HG02642 (cell line): ENCODE results near the gene SYCP2L.
"Not testable (repeated sequence)": the region's sequence is repeated elsewhere in the genome, so short reads cannot be mapped to it uniquely, and the experiment has no call there.

ENCODE experiments used
- ATAC-seq: cut with Tn5 transposase; IDR thresholded peaks from one replicate; pipeline ENCODE4 v1.9.1; 2021; ENCODE audit warnings: mild to moderate bottlenecking; ENCODE audit not compliant: unreplicated experiment, poor library complexity

Gene SYCP2L

DNA sequence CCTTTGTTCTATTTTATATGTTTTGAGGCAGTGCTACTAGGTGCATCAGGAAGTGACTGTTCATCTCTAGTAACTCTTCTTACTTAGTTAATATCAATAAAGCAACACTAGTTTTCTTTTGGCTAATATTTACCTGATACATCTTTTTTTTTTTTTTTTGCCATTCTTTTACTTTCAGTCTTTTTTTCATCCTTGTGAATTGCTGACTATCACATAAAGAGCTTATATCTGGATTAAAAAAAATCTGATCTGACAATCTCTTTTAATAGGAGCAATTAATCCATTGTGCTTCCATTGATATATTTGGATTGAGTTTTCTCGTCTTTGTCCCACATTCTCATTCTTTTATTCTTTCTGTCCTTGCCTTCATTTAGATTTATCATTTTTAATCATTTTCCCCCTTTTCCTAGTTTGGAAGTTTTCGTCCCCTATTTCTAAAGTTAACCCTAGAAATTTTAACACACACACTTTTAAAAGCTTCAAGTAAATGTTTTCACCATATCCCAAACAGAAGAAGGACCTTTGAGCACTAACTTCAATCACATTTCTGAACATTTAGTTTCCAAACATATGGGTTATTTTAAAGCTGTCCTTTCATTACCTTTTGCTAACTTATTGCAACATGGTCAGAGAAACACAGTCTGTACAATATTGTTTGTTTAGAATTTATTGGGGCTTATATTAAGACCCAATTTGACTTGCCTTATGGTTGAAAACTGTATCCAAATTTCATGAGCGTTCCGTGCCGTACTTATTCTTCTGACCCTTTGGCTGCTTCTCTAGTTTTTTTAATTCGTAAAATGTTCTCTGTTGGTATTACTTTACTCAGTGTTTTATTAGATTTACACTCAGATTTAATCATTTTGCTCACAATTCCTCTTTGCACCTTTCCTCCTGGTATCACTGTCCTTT lies 63.0 kb downstream of the SYCP2L start:
- no peak for ATAC-seq

- ATAC-seq = no peak
Observed at GRCh38 chr6:10951675-10952282, 64.9 kb downstream of the SYCP2L start.

GRCh38 chr6:10954590-10955010 lies 67.7 kb downstream of the SYCP2L start:
- ATAC-seq = peak; percentile 91

- no peak for ATAC-seq
Observed at GRCh38 chr6:10956776-10957175, 69.9 kb downstream of the SYCP2L start.

DNA sequence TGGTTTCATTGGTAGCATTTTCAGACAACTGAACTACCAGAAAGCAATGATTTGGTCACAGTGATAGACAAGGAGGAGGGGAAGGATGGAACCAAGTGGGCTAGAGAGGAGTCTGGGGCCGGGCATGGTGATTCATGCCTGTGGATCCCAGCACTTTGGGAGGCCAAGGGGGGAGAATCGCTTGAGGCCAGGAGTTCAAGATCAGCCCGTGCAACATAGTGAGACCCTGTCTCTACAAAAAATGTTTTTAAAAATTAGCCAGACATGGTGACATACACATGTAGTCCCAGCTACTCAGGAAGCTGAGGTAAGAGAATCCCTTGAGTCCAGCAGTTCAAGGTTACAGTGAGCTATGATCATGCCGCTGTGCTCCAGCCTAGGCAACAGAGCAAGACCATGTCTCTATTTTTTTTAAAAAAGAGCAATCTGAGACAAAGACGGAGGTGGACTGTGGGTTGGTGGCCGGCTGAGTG lies 70.6 kb downstream of the SYCP2L start:
- ATAC-seq = no peak

- no peak for ATAC-seq
Observed at GRCh38 chr6:10960171-10960570, 73.3 kb downstream of the SYCP2L start.

- no peak for ATAC-seq
Observed at GRCh38 chr6:10961837-10962236, 75.0 kb downstream of the SYCP2L start.

GRCh38 chr6:10962673-10963072 lies 75.8 kb downstream of the SYCP2L start:
- peak; percentile 53 for ATAC-seq

DNA sequence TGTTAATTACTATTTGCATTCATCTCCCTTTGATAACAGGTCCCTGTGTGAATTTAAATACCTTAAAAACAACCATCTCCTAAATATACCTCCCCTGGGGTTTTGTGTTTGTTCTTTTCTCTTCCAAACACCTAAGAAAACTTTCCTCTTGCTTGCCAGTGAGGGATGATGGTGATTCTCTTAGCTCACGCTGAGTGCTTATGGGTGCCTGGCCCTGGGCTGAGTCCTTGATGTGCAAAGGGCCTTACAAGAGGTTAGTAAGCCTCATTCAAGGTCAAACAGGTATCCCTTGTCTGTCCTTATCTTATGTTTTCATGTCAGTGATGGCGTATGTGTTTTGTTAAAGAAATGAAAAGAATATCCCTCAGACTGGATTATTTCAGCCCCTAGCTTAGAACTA lies 76.3 kb downstream of the SYCP2L start:
- peak; percentile 16 for ATAC-seq

- peak; percentile 85 for ATAC-seq
Observed at GRCh38 chr6:10964684-10965083, 77.8 kb downstream of the SYCP2L start.

DNA sequence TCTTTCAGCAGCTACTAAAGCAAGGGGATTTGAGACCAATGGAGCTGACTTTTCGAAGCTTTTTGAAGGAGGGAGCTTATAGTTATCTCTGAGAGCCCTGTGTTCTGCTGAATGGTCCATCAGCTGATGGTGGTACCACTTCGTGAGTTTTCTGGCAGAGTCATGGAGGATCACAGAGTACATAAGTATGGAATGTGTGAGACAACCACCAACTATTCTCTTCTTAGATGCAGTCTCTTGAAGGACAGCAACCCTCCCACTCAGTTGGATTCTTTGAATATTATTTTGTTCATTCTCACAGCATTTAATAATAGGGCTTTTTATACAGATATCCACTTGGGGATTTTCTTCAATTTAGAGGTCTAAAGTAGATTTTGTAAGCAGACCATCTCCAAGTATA lies 81.9 kb downstream of the SYCP2L start:
- ATAC-seq = no peak

DNA sequence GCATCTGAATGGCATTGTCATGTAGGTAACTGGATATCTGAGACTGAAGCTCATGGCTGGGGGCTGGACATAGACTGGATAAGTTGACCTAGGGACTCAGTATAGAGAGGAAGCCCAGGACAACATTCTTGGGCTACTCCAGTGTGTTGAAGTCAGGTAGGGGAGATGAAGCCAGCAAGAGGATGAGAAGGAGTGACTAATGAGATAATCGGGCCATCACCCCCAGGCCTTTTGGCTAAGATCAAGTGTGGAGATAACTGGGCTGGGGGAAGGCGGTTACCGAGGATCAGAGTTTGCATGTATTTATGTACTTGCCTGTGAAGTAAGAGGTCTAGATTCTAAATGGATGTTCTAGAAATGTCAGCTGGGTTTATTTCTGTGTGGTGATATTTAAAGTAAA lies 83.9 kb downstream of the SYCP2L start:
- no peak for ATAC-seq

DNA sequence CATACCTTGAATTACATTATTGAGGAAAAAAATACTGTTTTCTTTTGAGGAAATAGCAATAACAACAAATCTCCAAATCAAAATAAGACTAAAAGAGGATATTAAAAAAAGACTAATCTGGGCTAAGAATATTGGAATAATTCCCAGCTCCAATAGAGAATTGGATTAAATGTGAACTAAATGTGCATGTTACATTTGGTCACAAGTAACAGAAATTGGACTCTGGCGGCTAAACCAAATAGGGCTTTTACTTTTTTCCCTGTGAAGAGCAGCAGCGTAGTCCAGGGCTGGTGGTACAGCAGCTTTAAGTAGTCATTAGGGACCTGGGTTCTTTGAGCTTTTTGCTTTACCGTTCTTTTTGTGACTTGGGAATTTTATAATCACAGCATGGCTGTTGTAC lies 85.3 kb downstream of the SYCP2L start:
- no peak for ATAC-seq

DNA sequence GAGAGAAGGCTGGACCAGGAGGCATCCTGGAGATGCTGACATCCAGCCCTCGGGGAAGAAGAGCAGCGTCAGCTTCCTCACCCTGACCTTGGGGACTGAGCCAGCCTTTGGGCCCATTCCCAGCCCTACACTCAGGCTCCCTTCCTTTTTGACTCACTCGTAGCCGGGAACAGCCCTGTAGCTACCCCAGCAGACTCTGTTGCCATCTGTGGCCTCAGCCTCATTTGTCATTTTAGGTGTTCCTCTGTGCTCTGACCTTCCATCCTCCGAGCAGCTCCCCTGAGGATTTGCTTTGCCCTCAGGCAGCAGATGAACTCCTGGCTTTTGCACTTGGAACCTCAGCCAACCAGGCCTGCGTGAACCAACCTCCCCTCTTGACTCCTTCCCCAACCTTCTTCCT lies 89.7 kb downstream of the SYCP2L start:
- ATAC-seq = no peak

DNA sequence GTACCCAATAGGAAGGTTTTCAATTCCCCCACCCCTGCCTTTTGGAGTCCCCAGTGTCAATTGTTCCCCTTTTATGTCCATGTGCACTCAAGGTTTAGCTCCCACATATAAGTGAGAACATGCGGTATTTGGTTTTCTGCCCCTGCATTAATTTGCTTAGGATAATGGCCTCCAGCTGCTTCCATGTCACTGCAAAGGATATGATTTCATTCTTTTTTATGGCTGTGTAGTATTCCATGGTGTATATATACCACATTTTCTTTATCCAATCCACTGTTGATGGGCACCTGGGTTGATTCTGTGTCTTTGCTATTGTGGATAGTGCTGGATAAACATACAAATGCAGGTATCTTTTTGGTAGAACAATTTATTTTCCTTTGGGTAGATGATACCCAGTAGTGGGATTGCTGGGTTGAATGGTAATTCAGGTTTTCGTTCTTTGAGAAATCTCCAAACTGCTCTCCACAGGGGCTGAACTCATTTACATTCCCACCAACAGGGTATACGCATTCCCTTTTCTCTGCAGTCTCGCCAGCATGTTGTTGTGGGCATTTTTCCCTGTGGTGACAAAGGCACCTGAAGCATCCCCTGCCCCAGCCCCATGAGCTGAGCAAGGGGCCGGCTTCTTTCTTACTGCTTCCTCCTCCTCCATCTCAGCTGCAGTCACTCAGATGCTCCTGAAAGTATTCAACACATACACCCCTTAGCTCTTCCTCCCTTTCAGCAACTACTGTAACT lies 90.5 kb downstream of the SYCP2L start:
- ATAC-seq = no peak

DNA sequence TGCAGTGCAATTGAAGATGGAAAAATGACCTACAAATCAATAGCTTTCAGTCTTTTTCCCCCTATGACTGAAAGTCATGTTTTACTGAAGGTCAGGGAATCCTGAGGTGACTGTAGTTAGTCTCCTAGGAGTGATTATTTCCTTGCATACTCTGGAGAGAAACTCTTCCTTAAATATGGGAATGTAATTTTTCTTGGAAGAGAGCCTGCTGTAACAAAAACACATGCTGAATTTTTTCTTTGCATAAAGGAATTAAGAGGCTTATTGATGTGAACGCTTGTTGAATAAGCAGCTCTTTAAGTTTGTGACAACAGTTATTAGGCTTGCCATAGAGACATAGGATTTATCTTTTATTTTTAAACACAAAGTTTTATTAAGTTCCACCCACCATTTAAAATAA lies 92.8 kb downstream of the SYCP2L start:
- ATAC-seq = no peak

DNA sequence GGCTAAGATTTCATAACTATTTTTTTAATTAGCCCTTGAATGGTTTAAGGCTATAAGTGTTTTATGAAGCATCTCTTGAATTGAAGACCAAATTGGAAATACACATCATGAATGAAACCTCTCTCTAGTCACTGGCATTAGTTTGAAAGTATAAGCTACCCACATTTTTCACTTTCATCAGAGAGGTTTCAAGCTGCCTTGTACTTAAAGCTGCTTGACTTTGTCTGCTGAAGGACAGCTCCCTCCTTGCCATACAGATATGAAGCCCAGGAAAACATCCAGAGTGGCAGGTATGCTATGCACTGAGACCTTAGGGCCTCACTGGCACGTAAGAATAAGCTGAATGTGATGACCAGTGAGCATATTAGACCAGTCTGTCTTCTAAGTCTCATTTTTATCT lies 94.6 kb downstream of the SYCP2L start:
- no peak for ATAC-seq

DNA sequence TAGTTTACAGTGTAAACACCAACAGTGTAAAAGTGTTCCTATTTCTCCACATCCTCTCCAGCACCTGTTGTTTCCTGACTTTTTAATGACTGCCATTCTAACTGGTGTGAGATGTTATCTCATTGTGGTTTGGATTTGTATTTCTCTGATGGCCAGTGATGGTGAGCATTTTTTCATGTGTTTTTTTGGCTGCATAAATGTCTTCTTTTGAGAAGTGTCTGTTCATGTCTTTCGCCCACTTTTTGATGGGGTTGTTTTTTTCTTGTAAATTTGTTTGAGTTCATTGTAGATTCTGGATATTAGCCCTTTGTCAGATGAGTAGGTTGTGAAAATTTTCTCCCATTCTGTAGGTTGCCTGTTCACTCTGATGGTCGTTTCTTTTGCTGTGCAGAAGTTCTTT lies 98.1 kb downstream of the SYCP2L start:
- ATAC-seq = not testable (repeated sequence)

- no peak for ATAC-seq
Observed at GRCh38 chr6:10989587-10989986, 102.7 kb downstream of the SYCP2L start.

DNA sequence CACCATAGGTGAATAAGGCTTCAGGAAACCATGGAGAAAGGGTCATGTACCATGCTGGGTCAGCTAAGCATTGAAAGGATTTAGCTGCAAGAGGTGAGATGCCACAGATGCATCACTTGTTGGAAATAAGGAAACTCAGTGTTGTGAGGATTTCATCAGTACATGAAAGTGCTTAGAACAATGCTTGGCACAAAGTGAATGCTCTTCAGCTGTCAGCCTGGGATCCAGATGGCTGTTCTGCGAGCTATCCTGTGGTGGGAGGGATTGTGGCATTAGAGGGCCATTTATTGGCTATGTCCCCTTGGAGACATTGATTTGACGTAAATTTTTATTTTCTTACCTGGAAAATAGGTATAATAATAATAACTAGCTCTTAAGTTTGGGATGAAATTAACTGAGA lies 104.3 kb downstream of the SYCP2L start:
- no peak for ATAC-seq

GRCh38 chr6:10993896-10994295 lies 107.0 kb downstream of the SYCP2L start:
- ATAC-seq = no peak
